ENCODE data around the gene INPP5B. TPM values are rescaled to one million over a fixed set of nuclear protein-coding genes. Genes with fewer than 3 reads are reported as not detected.

The INPP5B gene
- total RNA-seq, 3 donors from 2014 or later = 21.3 to 34.1 (median 25.6) TPM

DNA sequence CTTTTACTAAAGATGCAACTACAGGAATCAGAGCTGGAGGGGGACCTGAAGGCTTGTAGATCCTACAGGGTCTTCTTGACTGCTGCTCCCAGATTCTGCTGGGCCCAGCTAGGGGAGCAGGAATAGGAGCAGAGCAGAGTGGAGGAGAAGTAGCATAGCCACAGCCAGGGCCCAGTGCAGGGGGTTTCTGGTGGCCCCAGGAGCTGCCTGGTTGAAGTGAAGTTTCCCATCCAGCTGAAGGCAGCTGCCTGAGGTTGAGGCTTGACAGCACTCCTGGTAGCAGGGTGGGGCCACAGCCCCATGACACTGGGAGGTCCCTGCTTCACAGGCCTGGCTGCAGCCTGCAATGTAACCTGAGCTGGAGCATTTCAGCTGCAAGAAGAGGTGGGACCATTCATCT is 2.0 kb upstream of the INPP5B start:
- H3K27me3 ChIP-seq = no peaks in the 10 kb centered on the region
- no peaks in the 10 kb centered on the region for H3K4me1 ChIP-seq
- H3K36me3 ChIP-seq = no peaks in the 10 kb centered on the region
- intact Hi-C loops (cut with DNase I; ENCODE audit: low total_unique reads) = no loop called here
- no peak for DNase-seq (ENCODE audit: low spot score in 2 of 2)
- H3K9me3 ChIP-seq = no peaks in the 10 kb centered on the region
- H3K27ac ChIP-seq = no peak overlapping the region
- TF ChIP-seq POLR2AphosphoS5 (IDR thresholded peaks at IDR 0.05) = no peak
- no peak for TF ChIP-seq POLR2A (IDR thresholded peaks at IDR 0.05)
- H3K4me3 ChIP-seq = no peak overlapping the region

DNA sequence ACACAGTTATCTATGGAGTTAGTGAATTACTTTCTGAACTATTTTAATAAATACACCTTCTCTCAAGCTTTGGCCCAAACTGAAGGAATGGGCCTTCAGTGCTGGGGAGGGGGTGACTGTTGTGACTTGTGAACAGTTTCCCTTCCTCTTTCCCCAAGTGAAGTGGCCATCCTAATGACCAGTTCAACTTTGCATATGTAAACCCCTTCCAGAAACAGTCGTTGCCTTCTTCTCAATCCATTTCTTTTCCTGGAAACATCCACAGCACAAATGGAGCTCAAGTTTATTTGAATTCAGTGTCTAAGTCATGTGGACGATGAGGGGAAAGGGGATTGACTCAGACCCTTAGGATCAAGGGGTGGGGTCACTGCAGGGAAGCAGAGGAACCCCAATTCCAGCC is 1.3 kb upstream of the INPP5B start:
- H3K27me3 ChIP-seq = no peaks in the 10 kb centered on the region
- H3K4me3 ChIP-seq = no peak overlapping the region
- TF ChIP-seq POLR2AphosphoS5 (IDR thresholded peaks at IDR 0.05) (no peak), POLR2A (IDR thresholded peaks at IDR 0.05) (no peak)
- TF ChIP-seq, protein P1, sequence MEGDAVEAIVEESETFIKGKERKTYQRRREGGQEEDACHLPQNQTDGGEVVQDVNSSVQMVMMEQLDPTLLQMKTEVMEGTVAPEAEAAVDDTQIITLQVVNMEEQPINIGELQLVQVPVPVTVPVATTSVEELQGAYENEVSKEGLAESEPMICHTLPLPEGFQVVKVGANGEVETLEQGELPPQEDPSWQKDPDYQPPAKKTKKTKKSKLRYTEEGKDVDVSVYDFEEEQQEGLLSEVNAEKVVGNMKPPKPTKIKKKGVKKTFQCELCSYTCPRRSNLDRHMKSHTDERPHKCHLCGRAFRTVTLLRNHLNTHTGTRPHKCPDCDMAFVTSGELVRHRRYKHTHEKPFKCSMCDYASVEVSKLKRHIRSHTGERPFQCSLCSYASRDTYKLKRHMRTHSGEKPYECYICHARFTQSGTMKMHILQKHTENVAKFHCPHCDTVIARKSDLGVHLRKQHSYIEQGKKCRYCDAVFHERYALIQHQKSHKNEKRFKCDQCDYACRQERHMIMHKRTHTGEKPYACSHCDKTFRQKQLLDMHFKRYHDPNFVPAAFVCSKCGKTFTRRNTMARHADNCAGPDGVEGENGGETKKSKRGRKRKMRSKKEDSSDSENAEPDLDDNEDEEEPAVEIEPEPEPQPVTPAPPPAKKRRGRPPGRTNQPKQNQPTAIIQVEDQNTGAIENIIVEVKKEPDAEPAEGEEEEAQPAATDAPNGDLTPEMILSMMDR (IDR thresholded peaks at IDR 0.05) = no peak
- H3K4me1 ChIP-seq = no peaks in the 10 kb centered on the region
- DNase-seq (ENCODE audit: low spot score in 2 of 2) = no peak
- intact Hi-C loops (cut with DNase I; ENCODE audit: low total_unique reads) = no loop called here
- H3K9me3 ChIP-seq = no peaks in the 10 kb centered on the region
- H3K27ac ChIP-seq = no peak overlapping the region
- no peaks in the 10 kb centered on the region for H3K36me3 ChIP-seq

DNA sequence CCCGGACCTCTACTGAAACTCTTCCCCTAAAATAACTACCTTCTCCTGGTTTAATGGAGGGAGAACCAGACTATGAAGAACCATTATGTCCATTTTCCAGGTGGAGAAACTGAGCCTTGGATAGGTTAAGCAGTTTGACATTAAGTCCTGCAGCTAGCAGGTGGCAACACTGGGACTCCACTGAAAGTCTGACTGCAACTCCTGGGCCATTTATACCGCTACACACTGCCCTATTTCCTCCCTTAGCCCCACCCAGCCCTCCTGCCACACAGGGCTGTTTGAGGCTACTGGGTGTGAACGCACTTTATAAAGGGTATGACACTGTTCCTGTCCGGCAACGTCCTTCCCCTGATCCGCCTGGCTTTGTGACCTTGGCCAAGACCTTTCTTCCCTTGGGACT is 511 bp upstream of the INPP5B start:
- H3K36me3 ChIP-seq = no peaks in the 10 kb centered on the region
- no peaks in the 10 kb centered on the region for H3K27me3 ChIP-seq
- peak overlapping the region in 1 of 2 donors; percentile 93 for H3K27ac ChIP-seq
- no peaks in the 10 kb centered on the region for H3K4me1 ChIP-seq
- no peak for DNase-seq (ENCODE audit: low spot score in 2 of 2)
- TF ChIP-seq POLR2A (IDR thresholded peaks at IDR 0.05) (no peak), POLR2AphosphoS5 (IDR thresholded peaks at IDR 0.05) (no peak)
- TF ChIP-seq, protein P1 (IDR thresholded peaks at IDR 0.05) = no peak
- peak overlapping the region in 2 of 3 donors; percentile 63 to 74 for H3K4me3 ChIP-seq
- H3K9me3 ChIP-seq = no peaks in the 10 kb centered on the region
- intact Hi-C loops (cut with DNase I; ENCODE audit: low total_unique reads) = no loop called here

DNA sequence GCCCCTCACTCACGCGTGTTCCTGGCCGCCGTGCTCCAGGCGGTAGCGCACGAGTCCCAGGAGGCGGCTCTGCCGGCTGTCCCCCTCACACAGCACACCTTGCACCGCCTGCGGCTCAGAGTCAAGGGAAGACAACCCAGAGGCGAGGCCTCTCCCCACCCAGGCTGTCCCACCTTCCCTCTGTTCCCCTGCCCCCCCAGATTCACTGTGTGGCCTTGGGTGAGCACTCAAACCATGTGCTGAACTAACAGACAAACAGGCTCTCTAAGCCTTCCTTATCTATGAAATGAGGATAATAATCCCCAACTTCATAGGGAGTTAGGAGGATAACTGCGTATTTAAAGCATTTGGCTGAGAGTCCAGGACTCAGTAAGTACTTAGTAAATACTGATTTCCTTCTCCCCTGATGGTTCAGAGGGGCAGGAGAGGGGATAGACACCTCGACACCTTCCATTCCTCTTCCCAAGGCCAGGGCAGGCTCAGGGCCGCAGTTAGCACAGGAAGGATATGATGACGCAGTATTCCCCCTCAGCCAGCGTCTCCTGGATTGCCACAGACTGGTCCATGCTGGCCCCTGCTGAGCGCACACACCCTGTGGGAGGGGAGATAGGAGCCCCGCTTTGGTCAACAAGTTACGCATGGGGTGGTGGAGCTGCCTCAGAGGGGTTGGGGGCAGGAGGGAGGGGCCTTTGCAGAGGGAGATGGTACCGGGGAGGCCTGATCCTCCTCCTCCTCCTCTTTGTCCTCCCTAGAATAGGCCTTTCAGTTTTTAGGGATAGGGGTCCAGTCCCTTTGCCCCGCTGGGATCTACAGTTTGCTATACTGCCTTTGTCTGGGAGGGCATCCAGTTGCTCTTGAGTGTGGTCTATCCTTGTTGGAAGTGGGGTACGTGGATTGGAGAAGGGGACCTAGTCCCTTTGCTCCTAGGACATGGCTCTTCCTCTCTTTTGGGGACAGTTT is 830 bp downstream of the INPP5B start:
- TF ChIP-seq POLR2A (IDR thresholded peaks at IDR 0.05) (no peak), POLR2AphosphoS5 (IDR thresholded peaks at IDR 0.05) (peak in 2 of 3 donors; percentile 18 to 64)
- peak overlapping the region; percentile 63 to 82 (median 74) for H3K4me3 ChIP-seq
- no peaks in the 10 kb centered on the region for H3K4me1 ChIP-seq
- peak in 1 of 2 donors; percentile 42 for DNase-seq (ENCODE audit: low spot score in 2 of 2)
- no peaks in the 10 kb centered on the region for H3K9me3 ChIP-seq
- H3K27ac ChIP-seq = peak overlapping the region; percentile 85 to 93
- intact Hi-C loops (cut with DNase I; ENCODE audit: low total_unique reads) = no loop called here
- H3K36me3 ChIP-seq = no peaks in the 10 kb centered on the region
- H3K27me3 ChIP-seq = no peaks in the 10 kb centered on the region

DNA sequence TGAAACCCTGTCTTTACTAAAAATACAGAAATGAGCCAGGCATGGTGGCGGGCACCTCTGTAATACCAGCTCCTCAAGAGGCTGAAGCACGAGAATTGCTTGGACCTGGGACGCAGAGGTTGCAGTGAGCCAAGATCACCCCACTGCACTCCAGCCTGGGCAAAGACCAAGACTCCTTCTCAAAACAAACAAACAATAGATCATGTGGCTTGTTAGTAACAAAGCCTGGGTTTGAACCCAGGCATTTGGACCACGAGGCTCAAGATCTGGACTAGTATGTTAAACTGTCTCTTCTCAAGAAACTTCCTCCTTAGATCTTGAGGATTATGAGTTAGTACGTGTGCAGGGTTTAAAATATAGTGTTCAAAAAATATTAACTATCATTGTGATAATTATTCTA is 1.6 kb downstream of the INPP5B start:
- intact Hi-C loops (cut with DNase I; ENCODE audit: low total_unique reads) = no loop called here
- peak overlapping the region in 2 of 3 donors; percentile 63 to 74 for H3K4me3 ChIP-seq
- no peaks in the 10 kb centered on the region for H3K4me1 ChIP-seq
- no peaks in the 10 kb centered on the region for H3K27me3 ChIP-seq
- H3K9me3 ChIP-seq = no peaks in the 10 kb centered on the region
- H3K36me3 ChIP-seq = no peaks in the 10 kb centered on the region
- no peak for DNase-seq (ENCODE audit: low spot score in 2 of 2)
- peak overlapping the region; percentile 85 to 93 for H3K27ac ChIP-seq
- TF ChIP-seq, protein P1 (IDR thresholded peaks at IDR 0.05) = no peak
- no peak for TF ChIP-seq POLR2A (IDR thresholded peaks at IDR 0.05)
- no peak for TF ChIP-seq POLR2AphosphoS5 (IDR thresholded peaks at IDR 0.05)

DNA sequence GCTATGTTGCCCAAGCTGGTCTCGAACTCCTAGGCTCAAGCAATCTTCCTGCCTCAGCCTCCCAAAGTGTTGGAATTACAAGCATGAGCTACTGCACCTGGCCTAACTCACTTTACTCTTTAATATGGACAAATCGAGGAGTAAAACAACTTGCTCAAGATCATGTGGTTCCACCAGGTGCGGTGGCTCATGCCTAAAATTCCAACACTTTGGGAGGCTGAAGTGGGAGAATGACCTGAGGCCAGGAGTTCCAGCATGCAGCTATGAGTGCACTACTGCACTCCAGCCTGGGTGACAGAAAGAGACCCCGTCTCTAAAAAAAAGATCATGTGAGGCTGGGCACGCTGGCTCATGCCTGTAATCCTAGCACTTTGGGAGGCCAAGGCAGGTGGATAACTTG is 2.0 kb downstream of the INPP5B start:
- Histone ChIP-seq H3K27me3 (no peaks in the 10 kb centered on the region), H3K4me3 (peak overlapping the region in 1 of 3 donors; percentile 74), H3K9me3 (no peaks in the 10 kb centered on the region), H3K27ac (peak overlapping the region in 1 of 2 donors; percentile 93), H3K4me1 (no peaks in the 10 kb centered on the region), H3K36me3 (no peaks in the 10 kb centered on the region)
- TF ChIP-seq POLR2A (IDR thresholded peaks at IDR 0.05) (no peak), POLR2AphosphoS5 (IDR thresholded peaks at IDR 0.05) (no peak)
- TF ChIP-seq, protein P1 (IDR thresholded peaks at IDR 0.05) = no peak
- intact Hi-C loops (cut with DNase I; ENCODE audit: low total_unique reads) = loop anchor here (5.0 kb wide), 1 partner anchor 1848 kb away; no protein-coding TSS in a partner anchor
- DNase-seq (ENCODE audit: low spot score in 2 of 2) = no peak
